HG03103 (cell line): ENCODE results near the gene PDE4D.

Experiments used
- ATAC-seq: cut with Tn5 transposase; IDR thresholded peaks from one replicate; pipeline ENCODE4 v1.9.1; 2021; ENCODE audit warnings: low read depth; ENCODE audit not compliant: unreplicated experiment

PDE4D gene

DNA sequence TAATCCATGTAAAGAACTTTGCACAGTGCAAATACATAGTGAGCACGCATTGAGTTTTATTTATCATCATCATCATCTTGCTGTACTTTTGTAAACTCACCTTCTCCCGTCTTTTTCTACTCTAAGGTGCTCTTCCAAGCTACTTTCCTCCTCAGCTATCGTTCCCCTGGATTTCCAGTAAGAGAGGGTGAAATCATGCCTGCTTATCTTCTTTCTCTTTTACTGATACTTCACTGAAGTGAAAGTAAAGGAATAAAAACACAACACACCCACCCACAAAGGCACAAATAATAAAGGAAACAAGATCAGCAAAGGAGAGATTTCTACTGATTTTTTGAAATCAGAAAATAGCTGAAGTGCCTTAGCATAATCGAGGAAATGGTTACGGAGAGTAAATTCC is 800.8 kb downstream of the PDE4D start:
- ATAC-seq: no peak

GRCh38 chr5:59091965-59092364 is 801.6 kb downstream of the PDE4D start:
- no peak for ATAC-seq

DNA sequence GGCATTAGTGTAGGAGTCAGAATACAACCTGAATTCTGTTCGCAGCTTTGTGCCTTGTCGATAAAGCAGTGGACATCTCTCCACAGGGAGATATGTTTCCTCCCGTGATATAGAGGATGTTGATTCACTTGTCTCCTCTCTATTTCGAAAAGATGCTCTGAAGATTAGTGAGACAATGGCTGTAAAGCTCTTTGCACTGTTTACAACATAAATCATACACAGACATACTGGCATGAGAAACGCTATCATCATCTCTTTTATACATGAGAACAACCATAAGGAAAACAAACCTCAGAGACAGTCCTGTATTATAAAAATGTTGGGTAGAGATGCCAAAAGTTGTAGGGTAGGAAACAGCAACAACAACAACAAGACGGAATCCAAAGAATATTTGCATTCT is 803.2 kb downstream of the PDE4D start:
- no peak for ATAC-seq

DNA sequence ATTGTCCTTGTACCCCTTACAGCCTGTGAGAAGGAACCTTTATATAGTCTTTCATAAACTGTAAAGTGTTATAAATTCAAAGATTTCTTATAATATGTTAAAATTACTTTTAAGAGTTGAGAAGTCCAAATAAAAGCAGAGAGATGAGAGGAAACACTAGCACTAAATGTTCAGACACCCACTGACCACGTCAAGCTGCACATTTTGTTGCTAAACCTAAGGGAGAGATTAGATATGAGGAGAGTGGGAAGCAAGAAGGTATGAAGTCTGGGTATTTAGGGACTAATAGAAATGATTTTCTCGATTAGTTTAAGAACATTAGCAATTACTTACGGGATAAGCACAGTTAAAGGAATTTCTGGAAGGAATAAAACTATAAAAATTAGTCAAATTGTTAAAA is 803.8 kb downstream of the PDE4D start:
- ATAC-seq: no peak

DNA sequence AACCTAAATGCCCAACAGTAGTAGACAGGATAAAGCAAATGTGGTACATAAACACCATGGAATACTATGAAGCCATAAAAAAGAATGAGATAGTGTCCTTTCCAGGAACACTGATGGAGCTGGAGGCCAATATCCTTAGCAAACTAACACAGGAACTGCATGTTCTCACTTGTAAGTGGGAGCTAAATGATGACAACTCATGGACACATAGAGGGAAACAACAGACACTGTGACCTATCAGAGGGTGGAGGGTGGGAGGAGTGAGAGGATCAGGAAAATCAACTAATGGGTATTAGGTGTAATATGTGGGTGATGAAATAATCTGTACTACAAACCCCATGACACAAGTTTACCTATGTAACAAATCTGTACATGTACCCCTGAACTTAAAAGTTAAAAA is 805.0 kb downstream of the PDE4D start:
- ATAC-seq: no peak

DNA sequence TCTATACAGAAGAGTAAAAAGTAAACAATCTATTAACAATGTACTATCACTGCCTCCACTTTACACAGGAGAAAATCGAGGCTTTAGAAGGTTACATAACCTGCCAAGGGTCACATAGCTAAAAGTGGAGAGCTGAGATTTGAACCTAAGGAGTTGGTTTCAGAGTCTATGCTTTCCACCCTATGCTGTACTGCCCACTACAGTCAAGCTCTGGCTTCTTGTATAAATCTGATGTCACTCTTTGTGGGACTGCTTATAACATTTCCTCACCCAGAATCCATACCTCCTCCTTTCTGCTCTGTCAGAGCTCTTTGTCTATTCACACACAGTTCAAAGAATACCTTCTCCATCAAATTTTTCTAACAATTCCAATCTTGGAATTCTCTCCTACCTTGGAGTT is 807.5 kb downstream of the PDE4D start:
- ATAC-seq: no peak

DNA sequence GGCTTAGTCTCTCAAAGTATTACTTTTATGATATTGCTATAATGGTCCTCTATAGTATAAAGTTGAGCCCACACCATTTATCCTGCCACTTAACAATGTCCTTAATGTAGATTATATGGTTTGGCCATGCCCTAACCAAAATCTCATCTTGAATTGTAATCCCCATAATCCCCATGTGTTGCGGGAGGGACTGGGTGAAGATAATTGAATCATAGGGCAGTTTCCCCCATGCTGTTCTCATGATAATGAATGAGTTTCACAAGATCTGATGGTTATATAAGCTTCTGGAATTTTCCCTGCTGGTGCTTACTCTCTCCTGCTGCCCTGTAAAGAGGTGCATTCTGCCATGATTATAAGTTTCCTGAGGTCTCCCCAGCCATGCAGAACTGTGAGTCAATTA is 811.8 kb downstream of the PDE4D start:
- ATAC-seq: no peak

DNA sequence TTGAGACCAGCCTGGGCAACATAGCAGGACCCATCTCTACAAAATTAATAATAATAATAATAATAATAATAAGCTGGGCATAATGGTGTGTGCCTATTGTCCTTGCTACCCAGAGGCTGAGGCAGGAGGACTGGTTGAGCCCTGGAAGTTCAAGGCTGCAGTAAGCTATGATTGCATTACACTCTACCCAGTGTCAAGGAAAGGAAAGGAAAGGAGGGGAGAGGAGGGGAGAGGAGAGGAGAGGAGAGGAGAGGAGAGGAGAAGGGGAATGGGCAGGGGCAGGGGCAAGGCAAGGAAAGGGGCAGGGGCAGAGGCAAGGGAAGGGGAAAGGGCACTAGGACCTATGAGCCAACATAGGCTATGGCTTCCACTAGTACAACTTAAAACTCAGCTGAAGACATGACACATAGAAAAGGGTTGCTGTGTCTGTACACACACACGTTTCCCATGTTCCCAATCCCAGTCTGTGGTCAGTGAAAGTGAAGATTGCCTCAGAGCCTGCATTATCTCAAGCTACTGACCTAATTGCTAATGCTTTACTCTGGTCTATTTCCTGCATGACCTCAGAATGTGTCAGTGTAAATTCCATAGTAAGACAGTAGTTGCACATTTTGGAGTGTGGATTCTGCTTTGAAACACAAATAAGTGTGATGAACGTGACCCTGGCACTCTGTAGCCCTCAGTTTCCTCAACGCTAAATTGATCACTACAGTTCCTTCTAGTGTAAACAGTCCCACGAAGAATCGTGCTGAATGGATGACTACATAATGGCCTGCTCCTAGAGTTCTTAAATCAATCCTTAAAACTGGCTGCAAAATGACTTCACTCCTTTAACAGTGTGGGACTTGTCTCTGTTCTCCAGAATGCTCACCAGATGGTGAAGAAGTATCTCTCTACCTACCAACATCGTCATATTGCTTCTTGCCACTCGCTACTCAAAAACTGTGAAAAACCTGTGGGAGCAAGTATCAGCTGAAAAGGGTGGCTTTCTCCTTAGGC is 813.6 kb downstream of the PDE4D start:
- no peak for ATAC-seq

GRCh38 chr5:59071755-59072549 is 821.6 kb downstream of the PDE4D start:
- ATAC-seq: no peak

- no peak for ATAC-seq
These were observed 824.0 kb downstream of the PDE4D start for GRCh38 chr5:59069438-59070079.

DNA sequence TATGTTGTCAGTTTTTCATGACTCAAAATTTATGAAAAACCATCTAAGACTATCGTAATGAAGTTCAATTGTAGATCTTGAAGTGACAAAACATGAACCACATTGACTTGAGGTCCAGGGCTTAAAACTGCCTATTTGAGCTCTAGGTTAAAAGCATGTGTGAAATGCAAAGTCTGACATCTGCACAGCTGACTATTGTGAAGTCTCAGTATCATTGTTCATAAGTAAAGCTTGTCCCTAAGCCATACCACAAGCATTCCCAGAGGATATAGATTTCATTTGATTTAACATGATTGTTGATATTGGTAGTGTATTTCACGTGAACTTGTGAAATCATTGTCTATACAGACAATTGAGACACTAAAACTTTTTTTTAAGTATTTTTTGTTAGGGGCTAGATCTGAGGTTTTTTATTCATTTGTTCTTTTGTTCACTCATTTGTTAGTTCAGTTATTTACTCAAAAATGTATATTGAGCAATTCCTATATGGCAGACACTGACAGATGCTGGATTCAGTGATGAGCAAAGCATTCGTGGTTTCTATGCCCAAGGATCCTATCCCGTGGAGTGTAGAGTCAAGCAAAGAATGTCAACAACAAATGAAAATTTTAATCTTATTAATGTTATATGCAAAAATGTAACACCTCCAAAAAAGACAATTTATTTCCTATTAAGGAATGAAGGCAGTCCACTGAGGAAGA is 825.4 kb downstream of the PDE4D start:
- ATAC-seq: no peak

DNA sequence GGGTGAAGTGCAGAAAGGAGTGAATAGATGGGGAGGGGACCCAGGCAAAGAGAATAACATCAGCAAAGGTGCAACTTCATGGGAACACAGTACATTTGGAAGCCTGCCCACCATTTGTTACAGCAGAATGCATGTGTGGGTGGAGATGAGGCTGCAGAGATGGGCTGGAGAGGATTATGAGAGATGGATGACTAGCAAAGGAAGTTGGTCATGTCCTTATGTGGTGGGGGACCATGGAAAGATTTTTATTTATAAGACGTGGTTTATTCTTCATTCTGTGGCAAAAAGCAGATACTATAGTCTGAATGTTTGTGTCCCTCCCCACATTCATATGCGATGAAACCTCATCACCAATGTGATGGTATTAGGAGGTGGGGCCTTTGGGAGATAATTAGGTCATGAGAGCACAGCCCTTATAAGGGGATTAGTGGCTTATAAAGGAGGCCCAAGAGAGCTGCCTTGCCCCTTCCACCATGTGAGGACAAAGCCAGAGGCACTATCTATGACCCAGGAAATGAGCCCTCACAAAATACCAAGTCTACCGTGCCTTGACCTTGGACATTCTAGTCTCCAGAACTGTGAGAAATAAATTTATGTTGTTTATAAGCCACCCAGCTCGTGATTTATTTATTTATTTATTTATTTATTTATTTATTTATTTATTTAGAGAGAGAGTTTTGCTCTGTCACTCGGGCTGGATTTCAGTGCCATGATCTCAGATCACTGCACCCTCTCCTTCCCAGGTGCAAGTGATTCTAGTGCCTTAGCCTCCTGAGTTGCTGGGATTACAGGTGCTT is 827.0 kb downstream of the PDE4D start:
- ATAC-seq: no peak

- no peak for ATAC-seq
These were observed 828.0 kb downstream of the PDE4D start for GRCh38 chr5:59065554-59065953.

GRCh38 chr5:59064293-59064692 is 829.2 kb downstream of the PDE4D start:
- ATAC-seq: no peak

DNA sequence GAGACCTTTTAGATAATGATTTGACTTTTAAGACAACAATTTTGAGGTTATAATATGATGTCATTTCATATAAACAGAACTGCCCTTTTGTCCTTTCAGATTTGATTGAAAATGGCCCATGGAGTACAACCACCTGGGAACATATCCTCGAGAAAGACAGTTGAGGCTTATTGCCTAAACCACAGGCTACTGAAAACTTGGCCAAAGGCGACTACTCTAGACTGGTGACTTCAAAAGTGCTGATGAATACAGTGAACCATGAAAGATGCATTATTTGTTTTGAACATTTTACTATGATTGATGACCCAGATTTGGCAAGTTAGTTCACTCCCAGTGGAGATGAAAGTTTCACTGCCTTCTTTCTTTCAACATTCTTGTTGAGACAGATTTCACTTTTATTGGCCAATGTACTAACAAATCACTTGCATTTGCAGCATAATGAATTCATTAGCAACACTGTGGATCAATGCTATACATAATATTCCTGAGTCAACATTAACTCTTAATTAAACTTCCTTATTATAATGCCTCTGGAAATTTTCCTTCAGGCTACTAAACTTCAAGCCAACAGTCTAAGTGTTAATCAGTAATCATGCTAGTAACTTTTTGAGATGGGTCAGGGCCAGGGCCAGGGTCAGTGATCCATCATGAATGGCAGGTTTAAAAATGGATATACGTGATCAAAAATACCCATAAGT is 830.4 kb downstream of the PDE4D start:
- ATAC-seq: no peak

DNA sequence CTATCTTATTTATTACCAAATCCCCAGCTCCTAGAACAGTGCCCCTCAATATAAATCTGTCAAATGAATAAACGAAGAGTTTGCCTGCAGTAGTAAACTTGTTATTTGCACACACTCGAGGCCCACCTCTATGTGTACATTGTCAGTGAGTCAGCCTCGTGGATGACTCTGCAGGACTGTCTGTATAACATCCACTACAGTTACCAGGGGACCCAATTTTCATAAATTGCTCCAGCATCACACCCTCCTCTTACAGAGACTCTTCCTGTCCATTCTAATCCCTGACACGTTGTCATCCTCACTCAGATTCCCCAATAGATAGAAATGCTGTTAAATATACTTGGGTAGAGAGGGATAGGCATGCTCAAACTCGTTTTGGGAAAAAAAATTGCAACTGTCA is 832.1 kb downstream of the PDE4D start:
- no peak for ATAC-seq

- ATAC-seq: no peak
These were observed 834.4 kb downstream of the PDE4D start for GRCh38 chr5:59058969-59059687.

DNA sequence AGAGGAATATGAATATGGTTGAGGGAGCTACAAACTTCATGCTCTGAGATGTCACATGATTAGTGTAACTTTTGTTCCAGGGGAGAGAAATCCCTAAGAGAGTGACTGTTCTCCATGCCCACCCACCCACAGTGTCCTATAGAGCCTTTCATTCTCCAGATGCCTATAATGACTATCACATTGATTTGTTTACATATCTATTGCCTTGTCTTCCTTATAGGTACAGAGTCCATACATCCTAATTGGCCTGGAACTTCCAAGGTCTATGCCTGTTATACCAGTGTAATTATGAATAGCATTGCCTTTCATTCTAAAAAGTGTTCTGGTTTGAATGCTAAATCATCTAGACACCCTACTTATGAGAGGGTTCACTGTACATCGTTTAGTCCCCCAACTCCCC is 835.3 kb downstream of the PDE4D start:
- ATAC-seq: no peak
